ENCODE data around the gene ATP2A1. TPM values are rescaled to one million over a fixed set of nuclear protein-coding genes. Genes with fewer than 3 reads are reported as not detected.

The ATP2A1 gene
- total and polyA plus RNA-seq, 2 of the 8 experiments (the other 6 are each of a cell fraction or from before 2014, with no cell fraction given): 1.7 to 2.4 TPM

DNA sequence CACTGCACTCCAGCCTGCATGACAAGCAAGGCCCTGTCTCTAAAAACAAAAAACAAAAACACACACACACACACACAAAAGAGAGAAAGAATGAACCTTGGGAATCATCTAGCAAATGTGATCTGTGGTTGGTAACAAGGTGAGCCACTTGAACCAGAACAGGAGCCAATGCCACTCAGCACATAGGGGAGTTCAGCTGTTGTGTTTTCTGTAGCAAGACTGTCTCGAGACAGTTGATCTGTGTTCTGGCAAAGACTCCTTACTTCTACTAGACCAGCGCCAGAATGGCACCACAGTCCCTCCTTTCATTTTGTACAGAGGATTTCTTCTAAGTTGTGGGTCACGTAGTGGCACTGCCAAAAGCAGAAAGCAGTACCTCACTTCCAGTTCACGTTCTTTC lies 20.7 kb downstream of the ATP2A1 start (continued):
- TF ChIP-seq CEBPB (IDR thresholded peaks at IDR 0.05; ENCODE audit: low read depth, low read length): no peak
- no peak for TF ChIP-seq MAFK (IDR thresholded peaks at IDR 0.05; ENCODE audit: low read depth, low read length)
- no peak for TF ChIP-seq ATF2 (IDR thresholded peaks at IDR 0.05; ENCODE audit: low read length)
- TF ChIP-seq HDAC6 (IDR thresholded peaks at IDR 0.05; ENCODE audit: low read depth, low read length): no peak
- no peak for TF ChIP-seq JUN (IDR thresholded peaks at IDR 0.05; ENCODE audit: low read depth, low read length)
- TF ChIP-seq KDM4A (IDR thresholded peaks at IDR 0.05; ENCODE audit: low read depth, low read length, severe bottlenecking): no peak

Data from H1 (cell line).